ENCODE results near the gene MTG1. TPM values are rescaled to one million over a fixed set of nuclear protein-coding genes. Genes with fewer than 3 reads are reported as not detected.

Gene MTG1
- total RNA-seq, 4 donors from 2014 or later, result 28.7 to 65.7 (median 34.7) TPM

DNA sequence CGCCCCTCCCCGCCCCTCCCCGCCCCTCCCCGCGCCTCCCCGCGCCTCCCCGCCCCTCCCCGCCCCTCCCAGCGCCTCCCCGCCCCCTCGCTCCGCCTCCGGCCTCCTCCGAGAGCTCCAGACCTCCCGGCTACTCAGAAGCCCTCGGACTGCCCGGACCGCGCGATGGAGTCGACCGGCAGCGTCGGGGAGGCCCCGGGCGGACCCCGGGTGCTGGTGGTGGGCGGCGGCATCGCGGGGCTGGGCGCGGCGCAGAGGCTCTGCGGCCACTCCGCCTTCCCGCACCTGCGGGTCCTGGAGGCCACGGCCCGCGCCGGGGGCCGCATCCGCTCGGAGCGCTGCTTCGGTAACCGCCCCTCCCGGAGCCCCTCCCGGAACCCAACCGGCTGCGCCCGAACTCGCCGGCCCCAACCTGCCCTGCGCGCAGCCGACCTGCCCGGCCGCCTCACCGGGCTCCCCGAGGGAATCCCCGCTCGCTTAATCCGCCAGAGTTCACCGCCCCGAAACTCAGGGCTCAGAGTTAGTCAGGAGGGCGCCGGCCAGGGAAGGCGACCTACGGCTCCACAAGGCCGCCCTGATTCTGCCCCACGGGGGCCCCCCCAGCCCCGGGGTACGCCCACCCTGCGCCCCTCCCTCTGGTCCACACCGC, 14.7 kb upstream of the MTG1 start, which contains the start of gene PAOX:
Gene PAOX (plus strand): TSS at position 111 of the 649 bp plus-strand sequence. CDS start 55 bp downstream, at position 166.
- peak within 1 kb of the TSS; percentile 77 to 95 (median 92) for H3K27ac ChIP-seq
- peak; percentile 45 to 55 for DNase-seq (ENCODE audit: low spot score in 2 of 2)
- 4% methylated on average over 32 of the region's 78 CpGs; no CpG with 5 or more reads in 1 of the 2 donors for WGBS, 2 donors

DNA sequence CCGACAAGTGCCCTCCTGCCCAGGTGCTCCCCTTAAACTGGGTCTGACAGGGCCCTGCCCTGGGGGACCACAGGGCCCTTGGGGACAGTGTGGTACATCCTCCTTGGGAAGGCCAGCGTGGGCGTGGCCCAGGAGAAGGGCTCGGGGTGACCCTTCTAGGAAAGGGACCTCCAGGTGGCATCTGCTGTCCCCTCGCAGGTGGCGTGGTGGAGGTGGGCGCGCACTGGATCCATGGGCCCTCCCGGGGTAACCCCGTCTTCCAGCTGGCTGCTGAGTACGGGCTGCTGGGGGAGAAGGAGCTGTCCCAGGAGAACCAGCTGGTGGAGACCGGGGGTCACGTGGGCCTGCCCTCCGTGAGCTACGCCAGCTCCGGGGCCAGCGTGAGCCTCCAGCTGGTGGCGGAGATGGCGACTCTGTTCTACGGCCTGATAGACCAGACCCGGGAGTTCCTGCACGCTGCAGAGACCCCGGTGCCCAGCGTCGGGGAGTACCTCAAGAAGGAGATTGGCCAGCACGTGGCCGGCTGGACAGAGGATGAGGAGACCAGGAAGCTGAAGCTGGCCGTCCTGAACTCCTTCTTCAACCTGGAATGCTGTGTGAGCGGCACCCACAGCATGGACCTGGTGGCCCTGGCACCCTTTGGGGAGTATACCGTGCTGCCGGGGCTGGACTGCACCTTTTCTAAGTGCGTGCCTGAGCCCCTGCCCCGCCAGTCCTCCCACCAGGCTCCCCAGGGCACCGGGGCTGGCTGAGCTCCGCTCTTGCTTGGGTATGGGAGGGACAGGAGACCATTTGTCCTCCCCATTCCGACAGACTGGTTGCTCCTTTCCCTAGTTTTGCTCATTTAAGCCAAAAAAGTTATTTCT, 13.9 kb upstream of the MTG1 start:
- H3K36me3 ChIP-seq, result peaks cover 0 to 41% (median 4%) of the 10 kb centered on the region in 3 donors
- TF ChIP-seq EP300 (IDR thresholded peaks at IDR 0.05) (no peak), POLR2A (IDR thresholded peaks at IDR 0.05) (no peak)
- TF ChIP-seq, protein P1, sequence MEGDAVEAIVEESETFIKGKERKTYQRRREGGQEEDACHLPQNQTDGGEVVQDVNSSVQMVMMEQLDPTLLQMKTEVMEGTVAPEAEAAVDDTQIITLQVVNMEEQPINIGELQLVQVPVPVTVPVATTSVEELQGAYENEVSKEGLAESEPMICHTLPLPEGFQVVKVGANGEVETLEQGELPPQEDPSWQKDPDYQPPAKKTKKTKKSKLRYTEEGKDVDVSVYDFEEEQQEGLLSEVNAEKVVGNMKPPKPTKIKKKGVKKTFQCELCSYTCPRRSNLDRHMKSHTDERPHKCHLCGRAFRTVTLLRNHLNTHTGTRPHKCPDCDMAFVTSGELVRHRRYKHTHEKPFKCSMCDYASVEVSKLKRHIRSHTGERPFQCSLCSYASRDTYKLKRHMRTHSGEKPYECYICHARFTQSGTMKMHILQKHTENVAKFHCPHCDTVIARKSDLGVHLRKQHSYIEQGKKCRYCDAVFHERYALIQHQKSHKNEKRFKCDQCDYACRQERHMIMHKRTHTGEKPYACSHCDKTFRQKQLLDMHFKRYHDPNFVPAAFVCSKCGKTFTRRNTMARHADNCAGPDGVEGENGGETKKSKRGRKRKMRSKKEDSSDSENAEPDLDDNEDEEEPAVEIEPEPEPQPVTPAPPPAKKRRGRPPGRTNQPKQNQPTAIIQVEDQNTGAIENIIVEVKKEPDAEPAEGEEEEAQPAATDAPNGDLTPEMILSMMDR (IDR thresholded peaks at IDR 0.05), result no peak
- no peaks in the 10 kb centered on the region for H3K9me3 ChIP-seq
- H3K4me1 ChIP-seq, result peaks cover 0 to 35% (median 19%) of the 10 kb centered on the region in 4 donors
- H3K4me3 ChIP-seq, result peak overlapping the region; percentile 65 to 98 (median 78)
- 88 to 93% methylated on average over 20 to 36 of the region's 36 CpGs for WGBS, 2 donors
- no peak for DNase-seq (ENCODE audit: low spot score in 2 of 2)
- H3K27me3 ChIP-seq, result no peaks in the 10 kb centered on the region
- H3K27ac ChIP-seq, result peak overlapping the region; percentile 23 to 93 (median 86)

More for the DNA sequence above, 14.7 kb upstream of the MTG1 start, which contains the start of gene PAOX:
- H3K4me1 ChIP-seq, result peaks cover 0 to 43% (median 20%) of the 10 kb centered on the region in 4 donors
- H3K4me3 ChIP-seq, result peak within 1 kb of the TSS; percentile 73 to 98 (median 78)
- peaks cover 0 to 34% (median 0%) of the 10 kb centered on the region in 3 donors for H3K36me3 ChIP-seq
- no peaks in the 10 kb centered on the region for H3K27me3 ChIP-seq
- TF ChIP-seq EP300 (IDR thresholded peaks at IDR 0.05), result no peak
- peak in 1 of 2 donors; percentile 8 for TF ChIP-seq POLR2A (IDR thresholded peaks at IDR 0.05)
- TF ChIP-seq, protein P1 (IDR thresholded peaks at IDR 0.05), result no peak
- H3K9me3 ChIP-seq, result no peaks in the 10 kb centered on the region

DNA sequence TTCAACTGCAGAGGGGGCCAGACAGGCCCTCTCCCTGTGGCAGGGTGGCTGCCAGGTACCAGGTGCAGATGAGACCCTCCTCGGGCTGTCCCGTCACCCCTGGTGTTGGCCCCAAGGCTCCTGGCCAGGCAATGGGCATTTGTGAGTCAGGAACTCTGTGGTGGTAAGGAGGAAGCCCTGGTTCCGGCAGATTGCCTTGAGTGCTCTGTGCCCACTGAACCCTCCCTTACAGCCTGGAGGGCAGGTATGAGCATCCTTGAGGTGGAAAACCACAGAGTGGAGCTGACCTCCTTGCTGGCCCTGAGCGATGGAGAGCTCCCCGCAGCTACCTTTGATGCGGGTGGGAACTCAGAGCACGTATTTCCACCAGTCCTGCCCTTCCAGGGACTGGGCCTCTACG, 12.9 kb upstream of the MTG1 start:
- Histone ChIP-seq H3K4me1 (peaks cover 0 to 30% (median 17%) of the 10 kb centered on the region in 4 donors), H3K4me3 (no peak overlapping the region), H3K27ac (no peak overlapping the region), H3K27me3 (no peaks in the 10 kb centered on the region), H3K36me3 (peaks cover 0 to 47% (median 4%) of the 10 kb centered on the region in 3 donors), H3K9me3 (no peaks in the 10 kb centered on the region)
- 93 to 94% methylated on average over 3 to 8 of the region's 8 CpGs for WGBS, 2 donors
- no peak for DNase-seq (ENCODE audit: low spot score in 2 of 2)
- TF ChIP-seq EP300 (IDR thresholded peaks at IDR 0.05) (no peak), POLR2A (IDR thresholded peaks at IDR 0.05) (no peak)
- TF ChIP-seq, protein P1 (IDR thresholded peaks at IDR 0.05), result no peak

DNA sequence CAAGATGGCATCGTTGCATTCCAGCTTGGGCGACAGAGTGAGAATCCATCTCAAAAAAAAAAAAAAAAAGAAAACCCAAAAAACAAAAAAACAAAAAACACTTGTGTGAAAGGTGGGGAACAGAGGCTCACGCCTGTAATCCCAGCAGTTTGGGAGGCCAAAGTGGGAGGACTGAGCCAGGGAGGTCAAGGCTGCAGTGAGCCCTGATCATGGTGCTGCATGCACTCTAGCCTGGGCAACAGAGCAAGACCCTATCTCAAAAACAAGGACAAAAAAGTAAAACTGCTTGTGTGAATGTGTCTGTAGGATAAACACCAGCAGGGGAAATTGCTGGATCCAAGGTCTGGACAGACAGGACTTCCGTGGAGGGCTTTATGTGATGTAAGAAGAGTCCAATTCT, 10.4 kb upstream of the MTG1 start:
- Histone ChIP-seq H3K27ac (no peak overlapping the region), H3K9me3 (no peaks in the 10 kb centered on the region), H3K4me3 (no peak overlapping the region), H3K4me1 (peaks cover 0 to 9% (median 9%) of the 10 kb centered on the region in 4 donors), H3K27me3 (no peaks in the 10 kb centered on the region), H3K36me3 (peaks cover 0 to 54% (median 4%) of the 10 kb centered on the region in 3 donors)
- TF ChIP-seq POLR2A (IDR thresholded peaks at IDR 0.05) (no peak), EP300 (IDR thresholded peaks at IDR 0.05) (no peak)
- TF ChIP-seq, protein P1 (IDR thresholded peaks at IDR 0.05), result no peak
- no peak for DNase-seq (ENCODE audit: low spot score in 2 of 2)
- 87 to 94% methylated on average over 4 of the region's 4 CpGs for WGBS, 2 donors
